Colonic mucosa (tissue), 4 donors: ENCODE data around the gene PPP6R2. TPM values are rescaled to one million over a fixed set of nuclear protein-coding genes. Genes with fewer than 3 reads are reported as not detected.

ENCODE experiments used
- DNase-seq: peaks from one replicate; pipeline ENCODE4 v3.0.0-alpha.2; 2020
- H3K27ac ChIP-seq: fragments of 200-600 bp; one replicate; pipeline ENCODE4 v1.8.0; 2021
- H3K27me3 ChIP-seq: fragments of 200-600 bp; one replicate; pipeline ENCODE4 v1.8.0; 2021
- H3K36me3 ChIP-seq: fragments of 200-600 bp; one replicate; pipeline ENCODE4 v1.8.0; 2021
- H3K4me1 ChIP-seq: fragments of 200-600 bp; one replicate; pipeline ENCODE4 v1.8.0; 2021; ENCODE audit warnings: mild to moderate bottlenecking
- H3K4me3 ChIP-seq: fragments of 200-600 bp; one replicate; pipeline ENCODE4 v1.8.0; 2021
- H3K9ac ChIP-seq, 2 donors: one replicate each; pipeline ENCODE4 v1.7.0; 2013; ENCODE audit warnings: control low read depth in 2 of 2, low read depth in 2 of 2, low read length in 2 of 2
- H3K9me3 ChIP-seq: fragments of 200-600 bp; one replicate; pipeline ENCODE4 v1.8.0; 2021
- CTCF ChIP-seq: fragments of 200-600 bp; IDR thresholded peaks from one replicate; pipeline ENCODE4 v1.8.0; 2022; ENCODE audit warnings: antibody characterized with exemption, mild to moderate bottlenecking
- intact Hi-C: fragments of 100-400 bp; cut with DNase I; formaldehyde crosslinking; loops from one replicate; pipeline ENCODE4 v1.14.1; 2022
- total RNA-seq, 2 donors: library from RNA; stranded (reverse); fragmentation: NEBNext Ultra II Directional in 1 of 2; extraction: Animal tissue kit (Norgen Biotek cat#: 25700) in 1 of 2; gene quantifications; one replicate each; pipeline ENCODE4 v1.2.1, GENCODE V29; 2021
- donor health status: healthy.
- donor health status: DM: no; HTN: no; CAD: no.
- donor health status: DM: no; HTN: no; CAD: no.

Gene PPP6R2
- total RNA-seq, 2 donors from 2014 or later, result 34.1 to 55.9 TPM

- H3K9ac ChIP-seq, result peak overlapping the region; percentile 73 to 89
- no peaks in the 10 kb centered on the region for H3K9me3 ChIP-seq
- intact Hi-C loops, result no loop called here
- peak overlapping the region; percentile 93 for H3K4me3 ChIP-seq
- DNase-seq, result no peak
- H3K36me3 ChIP-seq, result no peaks in the 10 kb centered on the region
- TF ChIP-seq CTCF, result no peak
- H3K27ac ChIP-seq, result no peak overlapping the region
- peaks cover 36% of the 10 kb centered on the region for H3K4me1 ChIP-seq
- H3K27me3 ChIP-seq, result peaks cover 7% of the 10 kb centered on the region
These were observed 132.5 kb downstream of the PPP6R2 start for GRCh38 chr22:50475652-50476002.

GRCh38 chr22:50476868-50477267, 133.7 kb downstream of the PPP6R2 start:
- H3K27me3 ChIP-seq, result peaks cover 19% of the 10 kb centered on the region
- H3K4me3 ChIP-seq, result no peak overlapping the region
- intact Hi-C loops, result no loop called here
- H3K9me3 ChIP-seq, result no peaks in the 10 kb centered on the region
- peaks cover 30% of the 10 kb centered on the region for H3K4me1 ChIP-seq
- no peak for TF ChIP-seq CTCF
- DNase-seq, result no peak
- H3K9ac ChIP-seq, result no peak overlapping the region
- no peaks in the 10 kb centered on the region for H3K36me3 ChIP-seq
- no peak overlapping the region for H3K27ac ChIP-seq

- Histone ChIP-seq H3K27me3 (peaks cover 27% of the 10 kb centered on the region), H3K9me3 (no peaks in the 10 kb centered on the region), H3K9ac (no peak overlapping the region), H3K36me3 (no peaks in the 10 kb centered on the region), H3K4me1 (peaks cover 24% of the 10 kb centered on the region), H3K27ac (no peak overlapping the region), H3K4me3 (no peak overlapping the region)
- intact Hi-C loops, result no loop called here
- TF ChIP-seq CTCF, result no peak
- DNase-seq, result no peak
These were observed 134.8 kb downstream of the PPP6R2 start for GRCh38 chr22:50477923-50478322.

- peaks cover 27% of the 10 kb centered on the region for H3K27me3 ChIP-seq
These were observed 136.6 kb downstream of the PPP6R2 start for GRCh38 chr22:50479721-50480120.

GRCh38 chr22:50481045-50481439, 137.9 kb downstream of the PPP6R2 start:
- no peaks in the 10 kb centered on the region for H3K36me3 ChIP-seq
- peaks cover 27% of the 10 kb centered on the region for H3K27me3 ChIP-seq
- DNase-seq, result no peak
- H3K4me1 ChIP-seq, result peaks cover 15% of the 10 kb centered on the region
- intact Hi-C loops, result no loop called here
- no peak for TF ChIP-seq CTCF
- peak overlapping the region; percentile 52 for H3K4me3 ChIP-seq
- H3K27ac ChIP-seq, result no peak overlapping the region
- peak overlapping the region in 1 of 2 donors; percentile 78 for H3K9ac ChIP-seq
- H3K9me3 ChIP-seq, result no peaks in the 10 kb centered on the region

More at GRCh38 chr22:50479721-50480120, 136.6 kb downstream of the PPP6R2 start:
- H3K9me3 ChIP-seq, result no peaks in the 10 kb centered on the region
- intact Hi-C loops, result no loop called here
- TF ChIP-seq CTCF, result no peak
- no peak overlapping the region for H3K9ac ChIP-seq
- peaks cover 19% of the 10 kb centered on the region for H3K4me1 ChIP-seq
- no peak overlapping the region for H3K27ac ChIP-seq
- no peak overlapping the region for H3K4me3 ChIP-seq
- DNase-seq, result no peak
- no peaks in the 10 kb centered on the region for H3K36me3 ChIP-seq
